IgD-negative memory B cell (primary cell): ENCODE measurements around the gene MPV17L2. TPM values are rescaled to one million over a fixed set of nuclear protein-coding genes. Genes with fewer than 3 reads are reported as not detected.

Source experiments
- H3K27ac Mint-ChIP-seq, 3 donors: one replicate each; pipeline ENCODE4 v1.8.0; 2020 to 2022; ENCODE audit warnings: mild to moderate bottlenecking in 3 of 3, mixed read lengths in 3 of 3, moderate library complexity in 1 of 3
- H3K27me3 Mint-ChIP-seq: one replicate; pipeline ENCODE4 v1.8.0; 2021; ENCODE audit warnings: mixed read lengths
- H3K36me3 Mint-ChIP-seq: one replicate; pipeline ENCODE4 v1.8.0; 2020; ENCODE audit warnings: mild to moderate bottlenecking, mixed read lengths
- H3K4me1 Mint-ChIP-seq, 3 donors: one replicate each; pipeline ENCODE4 v1.8.0; 2020 to 2022; ENCODE audit warnings: mixed read lengths in 3 of 3, mild to moderate bottlenecking in 1 of 3
- H3K4me3 Mint-ChIP-seq, 4 donors: one replicate each; pipeline ENCODE4 v1.8.0; 2020 to 2022; ENCODE audit warnings: mild to moderate bottlenecking in 4 of 4, mixed read lengths in 4 of 4, moderate library complexity in 3 of 4
- H3K9me3 Mint-ChIP-seq, 3 donors: one replicate each; pipeline ENCODE4 v1.8.0; 2020 to 2021; ENCODE audit warnings: mixed read lengths in 3 of 3, mild to moderate bottlenecking in 1 of 3
- polyA plus RNA-seq: library from polyadenylated mRNA; unstranded; fragments of 300-500 nt; fragmentation: Illumina TruSeq; gene quantifications from one replicate; pipeline ENCODE4 v1.2.3, GENCODE V29; 2021

MPV17L2 gene
- polyA plus RNA-seq, 1 donor from 2014 or later: 16.6 TPM

GRCh38 chr19:18193388-18194180, 566 bp downstream of the MPV17L2 start:
- H3K27me3 Mint-ChIP-seq: no peaks in the 10 kb centered on the region
- peak overlapping the region; percentile 83 to 99 (median 93) for H3K27ac Mint-ChIP-seq
- H3K9me3 Mint-ChIP-seq: no peaks in the 10 kb centered on the region
- peaks cover 14 to 31% (median 25%) of the 10 kb centered on the region in 3 donors for H3K4me1 Mint-ChIP-seq
- H3K36me3 Mint-ChIP-seq: no peaks in the 10 kb centered on the region
- H3K4me3 Mint-ChIP-seq: peak overlapping the region; percentile 85 to 94 (median 94)

- peaks cover 14 to 28% (median 23%) of the 10 kb centered on the region in 3 donors for H3K4me1 Mint-ChIP-seq
- no peaks in the 10 kb centered on the region for H3K27me3 Mint-ChIP-seq
- H3K27ac Mint-ChIP-seq: peak overlapping the region in 2 of 3 donors; percentile 6 to 83
- no peaks in the 10 kb centered on the region for H3K9me3 Mint-ChIP-seq
- no peaks in the 10 kb centered on the region for H3K36me3 Mint-ChIP-seq
- peak overlapping the region; percentile 85 to 94 (median 94) for H3K4me3 Mint-ChIP-seq
These were observed 1.1 kb downstream of the MPV17L2 start for GRCh38 chr19:18194181-18194530.

- H3K9me3 Mint-ChIP-seq: no peaks in the 10 kb centered on the region
- peak overlapping the region; percentile 6 to 83 (median 80) for H3K27ac Mint-ChIP-seq
- H3K36me3 Mint-ChIP-seq: no peaks in the 10 kb centered on the region
- peaks cover 14 to 26% (median 23%) of the 10 kb centered on the region in 3 donors for H3K4me1 Mint-ChIP-seq
- H3K27me3 Mint-ChIP-seq: no peaks in the 10 kb centered on the region
- H3K4me3 Mint-ChIP-seq: peak overlapping the region; percentile 85 to 94 (median 94)
These were observed 1.7 kb downstream of the MPV17L2 start for GRCh38 chr19:18194554-18195238.

- H3K27ac Mint-ChIP-seq: peak overlapping the region in 2 of 3 donors; percentile 27 to 39
- H3K27me3 Mint-ChIP-seq: no peaks in the 10 kb centered on the region
- H3K36me3 Mint-ChIP-seq: no peaks in the 10 kb centered on the region
- H3K4me3 Mint-ChIP-seq: peak overlapping the region in 3 of 4 donors; percentile 35 to 68 (median 46)
- H3K9me3 Mint-ChIP-seq: no peaks in the 10 kb centered on the region
- H3K4me1 Mint-ChIP-seq: peaks cover 14 to 21% (median 20%) of the 10 kb centered on the region in 3 donors
These were observed 3.5 kb downstream of the MPV17L2 start for GRCh38 chr19:18196511-18196845.

- H3K27me3 Mint-ChIP-seq: no peaks in the 10 kb centered on the region
- H3K9me3 Mint-ChIP-seq: no peaks in the 10 kb centered on the region
- H3K4me3 Mint-ChIP-seq: no peak overlapping the region
- peak overlapping the region in 1 of 3 donors; percentile 50 for H3K27ac Mint-ChIP-seq
- no peaks in the 10 kb centered on the region for H3K36me3 Mint-ChIP-seq
- peaks cover 9 to 21% (median 17%) of the 10 kb centered on the region in 3 donors for H3K4me1 Mint-ChIP-seq
These were observed 4.3 kb downstream of the MPV17L2 start for GRCh38 chr19:18197306-18197705.

- Mint-ChIP-seq H3K27ac (peak overlapping the region; percentile 56 to 76 (median 57)), H3K4me1 (peaks cover 13 to 24% (median 19%) of the 10 kb centered on the region in 3 donors), H3K9me3 (no peaks in the 10 kb centered on the region), H3K4me3 (peak overlapping the region in 2 of 4 donors; percentile 59 to 74), H3K27me3 (no peaks in the 10 kb centered on the region), H3K36me3 (no peaks in the 10 kb centered on the region)
These were observed 4.9 kb downstream of the MPV17L2 start for GRCh38 chr19:18197941-18198340.

- Mint-ChIP-seq H3K27me3 (no peaks in the 10 kb centered on the region), H3K4me3 (peak overlapping the region in 1 of 4 donors; percentile 59), H3K4me1 (peaks cover 13 to 22% (median 21%) of the 10 kb centered on the region in 3 donors), H3K36me3 (no peaks in the 10 kb centered on the region), H3K27ac (peak overlapping the region in 2 of 3 donors; percentile 56 to 57), H3K9me3 (no peaks in the 10 kb centered on the region)
These were observed 5.4 kb downstream of the MPV17L2 start for GRCh38 chr19:18198374-18198773.

- Mint-ChIP-seq H3K27ac (peak overlapping the region in 2 of 3 donors; percentile 16 to 79), H3K9me3 (no peaks in the 10 kb centered on the region), H3K4me3 (peak overlapping the region; percentile 67 to 93 (median 73)), H3K4me1 (peaks cover 10 to 14% (median 11%) of the 10 kb centered on the region in 3 donors), H3K27me3 (no peaks in the 10 kb centered on the region), H3K36me3 (no peaks in the 10 kb centered on the region)
These were observed 9.4 kb downstream of the MPV17L2 start for GRCh38 chr19:18202397-18202777.

GRCh38 chr19:18202778-18203407, 9.9 kb downstream of the MPV17L2 start:
- Mint-ChIP-seq H3K27ac (peak overlapping the region; percentile 90 to 97 (median 91)), H3K4me3 (peak overlapping the region; percentile 93 to 99 (median 95)), H3K27me3 (no peaks in the 10 kb centered on the region), H3K9me3 (no peaks in the 10 kb centered on the region), H3K4me1 (peaks cover 10 to 14% (median 11%) of the 10 kb centered on the region in 3 donors), H3K36me3 (no peaks in the 10 kb centered on the region)

- H3K9me3 Mint-ChIP-seq: no peaks in the 10 kb centered on the region
- H3K27me3 Mint-ChIP-seq: no peaks in the 10 kb centered on the region
- no peaks in the 10 kb centered on the region for H3K36me3 Mint-ChIP-seq
- peak overlapping the region; percentile 90 to 97 (median 91) for H3K27ac Mint-ChIP-seq
- H3K4me1 Mint-ChIP-seq: peaks cover 10 to 14% (median 12%) of the 10 kb centered on the region in 3 donors
- peak overlapping the region; percentile 93 to 99 (median 95) for H3K4me3 Mint-ChIP-seq
These were observed 10.4 kb downstream of the MPV17L2 start for GRCh38 chr19:18203408-18203862.

GRCh38 chr19:18203863-18204393, 10.9 kb downstream of the MPV17L2 start, which contains the start of gene RAB3A:
RAB3A (minus strand) TSS chr19:18204042; CDS start chr19:18202740, 1,302 bp downstream.
- Mint-ChIP-seq H3K4me3 (peak within 1 kb of the TSS; percentile 93 to 99 (median 95)), H3K9me3 (no peaks in the 10 kb centered on the region), H3K27me3 (no peaks in the 10 kb centered on the region), H3K4me1 (peaks cover 10 to 14% (median 13%) of the 10 kb centered on the region in 3 donors), H3K36me3 (no peaks in the 10 kb centered on the region), H3K27ac (peak within 1 kb of the TSS; percentile 90 to 97 (median 96))

GRCh38 chr19:18204394-18205199, 11.6 kb downstream of the MPV17L2 start:
- no peaks in the 10 kb centered on the region for H3K27me3 Mint-ChIP-seq
- H3K4me1 Mint-ChIP-seq: peaks cover 10 to 14% (median 13%) of the 10 kb centered on the region in 3 donors
- no peaks in the 10 kb centered on the region for H3K36me3 Mint-ChIP-seq
- H3K4me3 Mint-ChIP-seq: peak overlapping the region; percentile 93 to 99 (median 95)
- H3K9me3 Mint-ChIP-seq: no peaks in the 10 kb centered on the region
- peak overlapping the region; percentile 90 to 97 (median 96) for H3K27ac Mint-ChIP-seq

GRCh38 chr19:18205200-18205892, 12.3 kb downstream of the MPV17L2 start:
- Mint-ChIP-seq H3K4me3 (peak overlapping the region; percentile 93 to 99 (median 95)), H3K36me3 (no peaks in the 10 kb centered on the region), H3K27me3 (peaks cover 7% of the 10 kb centered on the region), H3K27ac (peak overlapping the region; percentile 90 to 97 (median 96)), H3K9me3 (no peaks in the 10 kb centered on the region), H3K4me1 (peaks cover 10 to 14% (median 13%) of the 10 kb centered on the region in 3 donors)
